HG02588 (cell line): ENCODE results near the gene SGMS2.
"Not testable (repeated sequence)": the region's sequence is repeated elsewhere in the genome, so short reads cannot be mapped to it uniquely, and the experiment has no call there.

Experiments
- ATAC-seq: cut with Tn5 transposase; IDR thresholded peaks from one replicate; pipeline ENCODE4 v1.9.1; 2021; ENCODE audit warnings: mild to moderate bottlenecking, moderate library complexity; ENCODE audit not compliant: unreplicated experiment

SGMS2 gene

GRCh38 chr4:107863850-107864371 is 39.2 kb downstream of the SGMS2 start:
- ATAC-seq, result no peak

GRCh38 chr4:107866726-107867125 is 42.0 kb downstream of the SGMS2 start:
- no peak for ATAC-seq

DNA sequence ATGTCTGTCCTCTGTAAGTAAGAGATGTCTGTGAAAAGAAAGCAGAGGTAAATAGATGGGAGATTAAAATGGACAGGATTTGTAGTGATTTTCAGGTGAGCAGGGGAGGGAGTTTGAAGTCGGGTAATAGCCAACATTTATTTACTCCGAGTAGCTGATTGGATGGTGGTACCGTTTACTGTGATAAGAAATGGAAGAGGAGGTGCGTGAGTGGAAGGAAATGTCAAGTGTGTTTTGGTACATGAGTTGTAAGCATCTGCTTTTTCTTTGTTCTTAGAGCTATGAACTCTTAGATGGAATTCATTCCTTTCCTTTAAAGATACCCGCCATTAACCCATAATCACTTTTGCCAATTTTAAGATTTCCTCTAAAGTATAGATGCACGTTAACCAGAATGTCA is 45.5 kb downstream of the SGMS2 start:
- ATAC-seq, result no peak

DNA sequence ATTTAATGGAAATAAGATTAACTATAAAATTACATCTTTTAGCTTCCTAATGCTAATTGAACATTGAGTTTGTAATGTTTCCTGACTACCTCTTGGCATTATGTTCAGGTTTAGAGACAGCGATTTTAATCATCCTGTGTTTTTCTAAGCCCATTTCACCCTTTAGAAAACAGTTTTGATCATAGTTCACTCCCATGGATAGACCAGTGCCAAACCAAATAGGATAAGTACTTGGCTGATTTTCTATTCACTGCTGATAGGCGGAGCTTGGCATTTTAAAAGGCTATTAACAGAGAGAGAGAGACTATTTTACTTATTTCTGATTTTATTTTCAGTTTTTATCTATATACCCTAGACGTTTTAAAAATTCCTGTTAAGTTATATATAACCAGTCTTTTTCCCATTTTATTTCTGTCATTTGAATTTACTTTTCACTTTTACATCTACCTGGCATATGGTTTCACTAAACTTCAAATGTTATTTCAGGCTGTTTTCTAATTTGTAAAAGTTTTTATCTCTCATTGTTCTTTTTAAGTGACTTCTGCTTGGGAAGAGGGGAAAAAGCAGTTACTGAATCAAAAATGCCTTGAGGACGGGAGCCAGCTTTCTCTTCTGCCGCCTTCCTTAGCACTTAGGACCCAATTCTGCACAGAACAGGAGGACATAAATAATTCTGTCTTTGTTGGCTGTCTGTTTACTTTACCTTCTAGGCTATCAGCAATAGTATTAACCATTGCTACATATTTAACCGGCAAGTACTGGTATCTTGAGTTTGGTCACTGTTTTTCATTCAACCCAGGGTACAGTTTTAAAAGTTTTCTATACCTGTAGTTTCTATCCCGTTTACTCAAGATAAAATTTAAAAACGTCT is 46.4 kb downstream of the SGMS2 start:
- no peak for ATAC-seq

- ATAC-seq, result no peak
Observed at GRCh38 chr4:107874024-107874423, 49.3 kb downstream of the SGMS2 start.

- ATAC-seq, result no peak
Observed at GRCh38 chr4:107876099-107876498, 51.4 kb downstream of the SGMS2 start.

GRCh38 chr4:107877361-107877760 is 52.6 kb downstream of the SGMS2 start:
- ATAC-seq, result no peak

DNA sequence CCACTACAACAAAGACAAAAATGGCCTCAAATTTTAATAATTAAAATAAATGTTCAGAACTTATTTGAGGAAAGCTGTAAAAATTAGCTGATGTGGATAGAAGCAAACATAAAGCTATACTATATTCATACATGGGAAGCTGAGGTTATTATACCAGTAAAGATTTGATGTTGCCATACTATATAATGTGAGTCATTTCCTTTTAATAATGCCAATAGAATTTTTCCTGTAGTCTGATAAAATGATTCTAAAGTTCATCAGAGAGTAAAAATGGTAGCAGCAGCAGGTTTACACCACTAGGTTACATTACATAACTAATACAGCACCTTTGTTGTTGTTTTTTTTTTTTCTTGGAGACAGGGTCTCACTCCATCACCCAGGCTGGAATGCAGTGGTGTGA is 61.1 kb downstream of the SGMS2 start:
- no peak for ATAC-seq

DNA sequence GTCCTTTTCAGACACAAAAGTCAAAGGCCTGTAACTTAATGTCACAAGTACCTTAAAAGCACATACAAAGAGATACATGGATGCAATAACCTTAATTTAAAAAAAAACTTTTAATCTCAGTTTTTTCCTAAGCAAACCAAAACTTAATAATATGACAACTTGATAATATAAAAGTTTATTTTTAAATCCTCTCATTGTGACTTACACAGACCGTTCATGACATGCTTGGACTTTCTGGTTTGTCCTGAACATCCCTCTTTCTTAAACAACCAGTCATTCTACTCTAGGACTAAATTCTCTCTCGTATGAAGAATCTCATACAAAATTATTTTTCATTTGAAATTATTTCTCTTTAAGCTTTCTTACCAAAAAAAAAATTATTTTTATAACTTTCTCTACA is 63.5 kb downstream of the SGMS2 start:
- no peak for ATAC-seq

DNA sequence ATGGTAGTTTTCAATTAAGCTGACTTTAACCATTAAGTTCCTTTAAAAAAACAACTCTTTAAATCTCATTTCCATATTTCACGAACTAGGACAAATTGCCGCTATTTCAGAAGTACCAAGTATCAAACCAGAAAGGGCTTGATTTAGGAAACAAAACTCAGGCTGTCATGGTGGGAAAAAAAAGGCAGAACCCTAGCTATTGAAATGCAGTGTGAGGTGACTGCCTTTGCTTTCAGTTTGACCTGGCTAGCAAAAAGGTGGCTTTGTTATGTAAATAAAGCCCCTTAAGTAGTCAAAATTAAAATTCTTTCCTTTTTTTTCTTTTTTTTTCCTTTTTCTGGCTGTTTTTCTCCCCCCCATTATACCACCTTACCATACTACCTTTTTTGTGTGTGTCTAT is 66.0 kb downstream of the SGMS2 start:
- ATAC-seq, result no peak

- ATAC-seq, result no peak
Observed at GRCh38 chr4:107891299-107891698, 66.6 kb downstream of the SGMS2 start.

DNA sequence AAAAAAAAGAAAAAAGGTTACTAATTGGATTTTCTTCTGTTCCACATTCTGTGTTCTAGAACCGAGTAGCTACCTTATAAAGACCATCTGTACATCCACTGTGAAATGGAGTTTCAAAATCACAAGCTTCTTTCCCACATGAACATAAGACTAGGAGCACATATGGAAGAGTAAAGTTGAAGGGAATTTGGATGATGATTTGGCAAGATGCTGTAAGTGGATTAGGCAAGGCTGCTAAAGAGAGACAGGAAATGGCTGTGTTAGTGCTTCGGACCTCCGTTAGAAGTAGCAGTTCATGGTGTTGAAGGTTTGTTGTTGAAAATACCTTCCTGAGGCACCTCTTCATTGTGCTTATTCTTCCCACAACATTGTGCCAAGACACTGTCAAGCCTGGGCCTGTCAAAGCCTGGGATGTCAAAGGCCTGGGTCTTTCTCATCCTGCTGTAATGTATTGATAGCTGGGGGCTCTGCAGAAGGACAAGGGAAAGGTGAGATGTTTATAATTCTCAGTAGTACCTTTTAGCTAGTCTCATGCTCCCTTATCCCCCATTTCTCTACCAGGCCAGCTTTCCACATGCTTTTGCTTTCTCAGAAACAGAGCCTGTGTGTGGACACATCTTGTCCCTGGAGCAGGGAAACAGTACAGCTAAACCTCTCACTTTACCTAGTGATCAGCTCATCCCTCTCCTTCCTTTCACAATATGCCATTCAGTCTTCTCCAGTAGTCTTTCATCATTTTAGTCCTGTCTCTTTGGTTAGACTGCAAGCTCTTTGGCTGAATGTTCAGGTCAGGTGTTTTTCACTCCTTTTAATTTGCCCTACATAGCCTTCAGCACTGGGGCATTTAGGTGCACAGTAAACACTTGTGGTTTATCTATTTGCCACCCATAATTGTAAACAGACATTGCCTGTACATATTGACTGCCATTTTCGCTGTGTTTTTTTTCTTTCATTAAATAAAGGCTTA is 68.7 kb downstream of the SGMS2 start:
- no peak for ATAC-seq

- ATAC-seq, result no peak
Observed at GRCh38 chr4:107894138-107894603, 69.4 kb downstream of the SGMS2 start.

DNA sequence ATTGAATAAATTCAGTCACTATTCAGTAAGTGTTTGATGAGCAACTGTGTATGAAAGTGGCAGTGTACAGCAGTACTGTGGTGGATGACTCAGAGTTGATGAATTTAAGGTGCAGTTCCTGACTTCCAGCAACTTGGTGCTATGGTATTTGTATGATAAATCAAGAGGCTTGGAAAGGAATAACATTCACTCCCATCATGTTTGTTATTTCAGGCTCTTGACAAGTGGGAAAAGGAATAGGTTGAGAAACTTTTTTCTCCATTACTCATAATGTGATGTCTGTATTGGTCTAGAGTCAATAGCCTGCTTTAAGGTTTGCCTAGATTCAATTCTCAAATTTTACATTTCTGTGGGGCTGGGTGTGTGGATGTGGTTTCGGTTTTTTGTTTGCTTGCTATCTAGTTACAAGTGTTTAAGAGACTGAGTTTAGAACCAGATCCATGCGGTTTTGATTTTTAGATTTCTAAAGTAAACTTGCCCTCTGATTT is 71.5 kb downstream of the SGMS2 start:
- no peak for ATAC-seq

DNA sequence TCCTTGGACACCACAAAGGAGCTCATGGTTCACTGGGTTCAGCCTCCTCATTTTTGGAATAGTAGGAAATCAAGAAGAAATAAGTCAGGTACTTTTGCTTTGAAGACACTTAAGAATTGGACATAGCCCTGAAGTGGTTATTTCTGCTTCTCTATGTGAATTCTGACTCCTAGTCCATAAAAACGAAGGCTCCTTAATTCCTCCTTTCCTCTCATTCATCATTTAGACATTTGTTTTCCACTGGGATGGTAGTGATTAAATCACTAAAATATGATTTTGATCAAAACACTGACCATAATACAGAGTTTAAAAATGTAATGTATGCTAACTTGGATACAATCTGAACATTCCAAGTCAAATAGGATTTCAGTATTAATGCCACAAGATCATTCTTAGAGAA is 71.9 kb downstream of the SGMS2 start:
- no peak for ATAC-seq

DNA sequence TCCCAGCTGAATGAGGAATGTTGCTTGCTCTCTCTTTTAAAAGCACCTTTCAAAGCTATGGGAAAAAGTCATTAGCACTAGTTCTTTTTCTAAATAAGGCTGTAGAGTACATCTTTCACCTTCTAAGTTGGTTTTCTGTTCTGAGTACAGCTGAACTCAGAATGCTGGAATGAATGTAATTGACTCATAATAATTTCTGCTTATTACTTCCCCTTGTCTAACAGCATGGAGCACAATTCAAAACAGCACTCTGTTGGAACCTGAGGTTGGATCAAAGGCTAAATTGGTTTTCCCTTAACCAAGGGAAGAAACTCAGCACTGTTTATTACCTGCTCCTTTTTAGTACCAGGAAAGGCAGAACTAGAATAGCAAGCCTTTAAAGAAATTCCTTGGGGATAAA is 73.1 kb downstream of the SGMS2 start:
- ATAC-seq, result no peak

DNA sequence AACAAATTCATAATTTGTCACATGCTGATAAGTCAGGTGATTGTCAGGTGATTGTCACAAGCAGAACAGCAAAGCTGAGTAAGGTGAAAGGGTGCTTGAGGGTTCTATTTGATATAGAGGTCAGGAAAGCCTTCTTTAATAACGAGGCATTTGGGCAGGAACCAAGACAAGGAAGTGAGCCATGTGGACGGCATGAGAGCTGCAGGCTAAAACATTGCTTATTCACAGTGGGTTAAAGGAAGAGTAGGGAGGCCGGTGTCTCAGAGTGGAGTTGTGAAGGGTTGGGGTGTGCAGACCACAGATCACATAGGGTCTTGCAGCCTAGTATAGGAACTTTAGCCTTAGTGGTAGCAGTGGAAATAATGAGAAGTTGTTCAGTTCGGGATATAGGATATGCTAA is 75.3 kb downstream of the SGMS2 start:
- no peak for ATAC-seq

DNA sequence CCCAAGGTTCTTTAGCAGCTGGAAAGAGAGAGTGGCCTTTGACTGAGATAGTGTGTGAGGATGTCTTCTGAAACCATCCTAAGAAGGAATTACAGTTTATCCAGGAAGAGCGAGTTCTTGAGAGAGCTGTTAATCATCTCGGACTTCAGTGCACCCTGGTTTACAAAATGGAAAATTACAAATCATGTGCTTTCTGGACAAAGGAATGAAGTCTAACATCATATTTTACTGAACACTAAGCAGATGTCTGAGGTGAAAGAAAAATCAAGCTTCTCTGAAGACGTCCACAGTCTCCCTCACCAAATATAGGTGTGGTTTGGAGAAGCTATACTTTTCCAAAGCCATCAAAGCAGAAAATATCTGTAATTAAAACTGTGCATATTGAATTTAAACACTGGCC is 75.8 kb downstream of the SGMS2 start:
- no peak for ATAC-seq

DNA sequence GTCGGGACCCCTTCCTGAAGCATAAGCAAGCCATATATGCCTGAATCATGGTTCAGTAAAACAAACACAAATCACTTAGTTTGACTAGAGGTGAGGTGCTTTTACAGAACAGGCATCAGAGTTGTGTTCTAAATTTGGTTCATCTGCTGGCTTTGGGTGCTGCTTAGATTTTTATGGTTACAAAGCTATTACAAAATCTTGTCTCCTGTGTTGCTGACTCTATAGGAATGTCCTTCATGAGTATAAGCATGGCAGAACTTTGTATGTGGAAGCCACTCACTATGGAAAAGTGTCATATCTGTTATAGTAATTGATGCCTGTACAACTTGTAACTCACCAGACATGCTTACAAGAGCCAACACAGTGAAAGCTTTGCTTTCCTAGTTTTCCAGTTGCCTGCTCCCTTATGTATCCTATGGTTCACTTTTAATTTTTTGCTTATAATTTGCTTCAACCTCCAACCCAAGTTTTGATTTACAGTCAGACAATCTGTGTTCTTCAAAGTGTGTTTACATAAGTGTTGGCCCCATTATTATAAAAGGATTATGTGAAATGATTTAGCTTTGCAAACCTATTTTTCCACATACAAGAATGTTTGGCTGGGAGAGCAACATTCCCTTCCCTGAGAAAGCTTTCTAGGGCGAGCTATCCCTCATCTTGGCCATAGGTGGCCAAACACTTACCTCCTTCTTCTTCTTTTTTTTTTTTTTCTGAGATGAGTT is 76.6 kb downstream of the SGMS2 start:
- no peak for ATAC-seq

DNA sequence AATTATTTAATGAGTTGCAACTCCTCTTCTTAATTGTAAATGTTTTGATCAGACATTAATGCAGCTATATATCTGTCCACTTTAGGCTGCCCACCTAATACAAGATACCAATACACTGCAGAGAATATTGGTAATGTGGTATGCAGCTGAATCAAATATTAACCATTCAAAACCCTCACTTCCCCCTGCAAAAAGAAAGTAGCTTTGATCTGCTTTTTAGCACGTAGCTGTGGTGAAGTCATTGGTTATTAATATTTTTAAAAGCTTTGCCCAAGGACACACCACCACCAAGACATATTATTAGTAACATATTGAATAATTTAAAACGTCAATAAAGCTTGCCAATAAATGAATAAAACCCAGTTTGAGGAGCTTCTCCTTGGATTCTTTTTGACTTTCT is 78.0 kb downstream of the SGMS2 start:
- ATAC-seq, result peak; percentile 63

DNA sequence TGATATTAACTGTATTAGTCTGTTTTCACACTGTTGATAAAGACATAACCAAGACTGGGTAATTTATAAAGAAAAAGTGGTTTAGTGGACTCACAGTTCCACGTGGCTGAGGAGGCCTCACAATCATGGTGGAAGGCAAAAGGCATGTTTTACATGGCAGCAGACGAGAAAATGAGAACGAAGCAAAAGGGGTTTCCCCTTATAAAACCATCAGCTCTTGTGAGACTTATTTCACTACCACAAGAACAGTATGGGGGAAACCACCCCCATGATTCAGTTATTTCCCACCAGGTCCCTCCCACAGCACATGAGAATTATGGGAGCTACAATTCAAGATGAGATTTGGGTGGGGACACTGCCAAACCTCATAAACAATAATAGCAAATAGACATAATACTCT is 80.3 kb downstream of the SGMS2 start:
- ATAC-seq, result not testable (repeated sequence)
